ENCODE data around the gene GRK6. TPM values are rescaled to one million over a fixed set of nuclear protein-coding genes. Genes with fewer than 3 reads are reported as not detected.

GRK6 gene
- total RNA-seq, 2 donors from 2014 or later, result 9.9 to 14.1 TPM

GRCh38 chr5:177447611-177448243 is 21.3 kb downstream of the GRK6 start:
- TF ChIP-seq CTCF (IDR thresholded peaks at IDR 0.05), result no peak
- H3K27me3 ChIP-seq, result no peaks in the 10 kb centered on the region
- no peak overlapping the region for H3K27ac ChIP-seq
- no peak for DNase-seq (ENCODE audit: low spot score)
- no peaks in the 10 kb centered on the region for H3K36me3 ChIP-seq
- peak overlapping the region in 1 of 2 donors; percentile 64 for H3K4me3 ChIP-seq
- no peaks in the 10 kb centered on the region for H3K9me3 ChIP-seq
- H3K4me1 ChIP-seq, result peaks cover 0 to 32% of the 10 kb centered on the region in 2 donors

- DNase-seq (ENCODE audit: low spot score), result no peak
- Histone ChIP-seq H3K4me3 (no peak overlapping the region), H3K4me1 (peaks cover 0 to 34% of the 10 kb centered on the region in 2 donors), H3K27me3 (no peaks in the 10 kb centered on the region), H3K36me3 (no peaks in the 10 kb centered on the region), H3K27ac (no peak overlapping the region), H3K9me3 (no peaks in the 10 kb centered on the region)
- no peak for TF ChIP-seq CTCF (IDR thresholded peaks at IDR 0.05)
Observed at GRCh38 chr5:177448244-177448950, 21.9 kb downstream of the GRK6 start.

GRCh38 chr5:177449140-177450061 is 22.9 kb downstream of the GRK6 start:
- TF ChIP-seq CTCF (IDR thresholded peaks at IDR 0.05), result no peak
- Histone ChIP-seq H3K4me1 (peaks cover 0 to 43% of the 10 kb centered on the region in 2 donors), H3K27ac (no peak overlapping the region), H3K4me3 (no peak overlapping the region), H3K36me3 (no peaks in the 10 kb centered on the region), H3K27me3 (no peaks in the 10 kb centered on the region), H3K9me3 (no peaks in the 10 kb centered on the region)
- DNase-seq (ENCODE audit: low spot score), result no peak

- no peaks in the 10 kb centered on the region for H3K27me3 ChIP-seq
- H3K9me3 ChIP-seq, result no peaks in the 10 kb centered on the region
- H3K36me3 ChIP-seq, result no peaks in the 10 kb centered on the region
- H3K27ac ChIP-seq, result no peak overlapping the region
- peaks cover 0 to 51% of the 10 kb centered on the region in 2 donors for H3K4me1 ChIP-seq
- no peak for TF ChIP-seq CTCF (IDR thresholded peaks at IDR 0.05)
- no peak for DNase-seq (ENCODE audit: low spot score)
- no peak overlapping the region for H3K4me3 ChIP-seq
Observed at GRCh38 chr5:177450667-177451424, 24.4 kb downstream of the GRK6 start.

All from right atrium auricular region (tissue), 2 donors.